DMS114 treated with DMSO at 0.1 percent for 48 hours (cell line): Measurements from ENCODE around the gene UBQLN4.
"Not testable (repeated sequence)": the region's sequence is repeated elsewhere in the genome, so short reads cannot be mapped to it uniquely, and the experiment has no call there.

Experiments
- DNase-seq: peaks from one replicate; lab custom pipeline; 2025; ENCODE audit not compliant: unreplicated experiment; lab: John Stamatoyannopoulos, UW

The UBQLN4 gene

GRCh38 chr1:156062189-156062588 lies 8.6 kb upstream of the UBQLN4 start:
- DNase-seq: no peak

GRCh38 chr1:156060937-156061636 lies 7.5 kb upstream of the UBQLN4 start, which contains the start of gene RAB25:
RAB25 (plus strand) TSS chr1:156061160; CDS start chr1:156061401, 241 bp downstream.
- DNase-seq: no peak

GRCh38 chr1:156056326-156056849 lies 2.8 kb upstream of the UBQLN4 start:
- no peak for DNase-seq

GRCh38 chr1:156055281-156056048 lies 1.9 kb upstream of the UBQLN4 start:
- DNase-seq: no peak

- DNase-seq: peak; percentile 100
These were observed 1.1 kb upstream of the UBQLN4 start, which contains the start of gene LAMTOR2 for GRCh38 chr1:156054500-156055280. LAMTOR2 (plus strand) TSS chr1:156054782; CDS start chr1:156054890, 108 bp downstream.

- DNase-seq: peak; percentile 79
These were observed 483 bp downstream of the UBQLN4 start for GRCh38 chr1:156052862-156053767.

GRCh38 chr1:156051011-156051725 lies 2.4 kb downstream of the UBQLN4 start:
- no peak for DNase-seq

GRCh38 chr1:156050376-156050775 lies 3.2 kb downstream of the UBQLN4 start:
- DNase-seq: no peak

GRCh38 chr1:156048663-156049258 lies 4.8 kb downstream of the UBQLN4 start:
- DNase-seq: no peak

- DNase-seq: no peak
These were observed 8.5 kb downstream of the UBQLN4 start for GRCh38 chr1:156045076-156045475.

- no peak for DNase-seq
These were observed 10.8 kb downstream of the UBQLN4 start for GRCh38 chr1:156042828-156043227.

- DNase-seq: not testable (repeated sequence)
These were observed 18.6 kb downstream of the UBQLN4 start for GRCh38 chr1:156034991-156035390.

- no peak for DNase-seq
These were observed 20.6 kb downstream of the UBQLN4 start for GRCh38 chr1:156033011-156033410.

- no peak for DNase-seq
These were observed 27.0 kb downstream of the UBQLN4 start for GRCh38 chr1:156026588-156026987.

GRCh38 chr1:156025876-156026275 lies 27.7 kb downstream of the UBQLN4 start:
- no peak for DNase-seq

- no peak for DNase-seq
These were observed 28.8 kb downstream of the UBQLN4 start for GRCh38 chr1:156024801-156025200.

GRCh38 chr1:156021954-156022353 lies 31.6 kb downstream of the UBQLN4 start:
- no peak for DNase-seq

GRCh38 chr1:156021093-156021428 lies 32.5 kb downstream of the UBQLN4 start:
- DNase-seq: no peak
